Measurements from ENCODE around the gene MIER3. TPM values are rescaled to one million over a fixed set of nuclear protein-coding genes. Genes with fewer than 3 reads are reported as not detected.
"Not testable (repeated sequence)": the region's sequence is repeated elsewhere in the genome, so short reads cannot be mapped to it uniquely, and the experiment has no call there.

MIER3 gene
- total RNA-seq = 24.3 and 26.1 TPM in 2 replicates

DNA sequence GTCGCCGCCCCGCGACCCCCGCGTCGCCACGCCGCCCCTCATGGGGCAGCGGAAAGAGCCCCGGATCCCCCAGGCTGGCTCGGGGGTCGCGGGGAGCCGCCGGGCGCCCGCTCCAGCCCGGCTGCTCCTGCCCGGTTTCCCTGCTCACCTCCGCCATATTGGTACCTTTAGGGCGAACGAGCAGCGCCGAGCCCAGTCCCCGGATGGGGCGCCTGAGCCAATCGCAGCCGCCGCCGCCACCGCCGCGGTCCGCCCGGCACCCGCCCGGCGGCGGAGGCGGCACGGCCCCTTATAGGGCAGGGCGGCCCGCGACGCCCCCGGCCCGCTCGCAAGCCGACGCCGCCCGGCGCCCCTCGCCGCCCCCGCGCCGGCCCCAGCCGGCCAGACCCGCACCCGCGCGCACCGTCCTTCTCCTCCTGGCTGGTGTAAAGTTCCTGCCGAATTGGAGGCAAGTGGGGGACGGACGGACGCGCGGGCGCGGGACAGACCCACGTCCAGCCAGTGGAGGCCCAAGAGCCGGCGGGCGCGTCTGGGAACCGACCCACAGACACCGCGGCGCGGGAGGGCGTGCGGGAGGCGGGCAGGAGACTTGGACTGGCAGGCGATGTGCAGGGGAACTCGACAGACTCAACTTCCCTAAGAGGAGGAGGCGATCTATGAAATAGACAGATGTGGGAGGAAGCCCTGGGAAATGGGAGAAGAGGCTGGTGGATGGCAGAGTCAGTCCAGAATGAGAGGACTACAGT, at the start of gene MIER3:
TSS of gene MIER3 (minus strand) at position 178 of the 746 bp plus-strand sequence. CDS start at position 157, 21 bp downstream.
- intact Hi-C loops (cut with micrococcal nuclease) = loop anchor here (1.0 to 10.0 kb wide), 4 partner anchors 42 to 957 kb away; partner anchors contain the start of gene IL6ST

DNA sequence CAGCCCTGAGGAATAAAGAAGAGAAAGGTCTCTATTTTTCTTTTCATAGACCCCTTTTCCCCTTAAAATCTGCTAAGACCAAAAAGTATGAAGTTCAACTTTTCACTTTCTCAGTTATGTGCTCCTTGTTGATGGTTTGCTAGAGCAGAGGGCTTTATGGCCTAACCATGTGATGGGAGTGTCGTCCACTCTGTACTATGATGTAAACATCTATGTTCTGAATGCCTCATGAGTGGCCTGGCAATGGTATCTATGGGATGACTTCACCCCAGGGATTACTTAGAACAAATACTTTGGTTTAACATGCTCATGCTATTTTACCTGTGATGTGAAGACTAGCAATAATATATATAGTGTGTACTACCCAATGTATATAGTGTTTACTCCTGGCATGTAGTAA, 43.7 kb upstream of the MIER3 start:
- intact Hi-C loops (cut with micrococcal nuclease) = no loop called here

GRCh38 chr5:56993241-56993640, 41.3 kb upstream of the MIER3 start:
- intact Hi-C loops (cut with micrococcal nuclease) = no loop called here

- intact Hi-C loops (cut with micrococcal nuclease) = no loop called here
These were observed 37.8 kb upstream of the MIER3 start for GRCh38 chr5:56989676-56990075.

GRCh38 chr5:56988490-56988889, 36.6 kb upstream of the MIER3 start:
- intact Hi-C loops (cut with micrococcal nuclease) = no loop called here

DNA sequence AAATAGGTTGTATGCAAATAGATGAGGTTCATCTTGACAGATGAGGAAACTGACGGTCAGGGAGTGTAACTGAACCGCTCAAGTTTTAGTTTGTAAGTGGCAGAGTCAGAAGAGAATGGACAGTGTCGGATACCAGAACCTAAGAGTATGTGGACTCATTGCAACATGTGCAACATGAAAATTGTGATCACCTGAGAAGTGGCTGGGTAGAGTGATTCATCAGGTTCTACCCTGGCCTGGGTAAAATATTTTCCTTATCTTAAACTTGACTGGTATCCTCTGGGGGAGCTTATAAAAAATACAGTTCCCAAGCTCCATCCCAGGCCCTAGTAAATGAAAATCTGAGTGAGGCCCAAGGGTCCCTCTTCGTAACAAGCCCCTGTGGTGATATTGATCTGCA, 35.2 kb upstream of the MIER3 start:
- intact Hi-C loops (cut with micrococcal nuclease) = no loop called here

DNA sequence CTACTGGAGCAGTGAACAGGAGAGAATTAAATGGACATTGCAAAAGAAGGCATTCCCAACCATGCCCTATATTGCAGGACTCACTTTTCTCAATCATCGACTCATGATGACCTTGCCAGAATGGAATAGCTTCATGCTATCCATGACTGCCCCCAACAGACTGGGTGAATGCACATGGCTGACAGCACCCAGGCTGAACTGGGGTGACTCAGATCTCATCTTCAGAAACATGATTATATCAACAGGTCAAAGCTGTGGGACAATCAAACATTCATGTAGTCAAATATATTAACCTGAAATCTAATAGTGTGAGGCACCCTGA, 34.7 kb upstream of the MIER3 start:
- intact Hi-C loops (cut with micrococcal nuclease) = no loop called here

- intact Hi-C loops (cut with micrococcal nuclease) = no loop called here
These were observed 34.2 kb upstream of the MIER3 start for GRCh38 chr5:56985936-56986625.

- intact Hi-C loops (cut with micrococcal nuclease) = no loop called here
These were observed 32.5 kb upstream of the MIER3 start for GRCh38 chr5:56984445-56984844.

DNA sequence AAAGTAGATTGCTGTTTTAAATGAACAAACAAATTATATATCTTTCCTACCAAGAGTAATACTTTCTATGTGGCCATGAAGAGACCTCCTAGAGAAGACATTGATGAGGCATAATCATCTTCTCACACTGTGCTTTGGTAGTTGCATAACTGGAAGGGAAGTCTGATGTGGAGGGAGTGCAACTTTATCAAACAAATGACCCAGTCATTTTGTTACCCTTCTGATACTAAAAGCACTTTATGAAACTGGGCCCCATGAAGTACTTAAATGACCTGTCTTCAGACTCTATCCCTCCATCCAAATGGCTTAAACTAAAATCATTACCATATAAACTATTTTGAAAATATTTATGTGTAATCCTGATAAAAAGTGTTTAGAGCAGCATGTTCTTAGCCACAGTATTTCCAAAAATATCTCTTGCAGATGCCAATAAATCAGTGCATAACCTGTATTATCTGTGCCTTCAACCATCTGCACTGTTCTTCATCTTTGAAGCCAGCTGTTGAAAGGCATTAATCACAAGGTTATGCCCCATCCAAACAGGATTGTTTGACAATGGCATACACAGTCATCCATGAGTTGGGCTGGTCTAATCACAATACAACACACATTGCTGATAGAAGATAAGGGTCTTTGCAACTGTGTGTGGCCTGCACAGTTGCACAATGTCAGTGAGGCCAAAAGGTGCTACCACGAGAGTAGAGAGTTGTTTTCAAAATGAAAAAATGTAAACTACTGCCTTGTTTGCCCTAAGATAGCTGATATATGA, 31.9 kb upstream of the MIER3 start:
- intact Hi-C loops (cut with micrococcal nuclease) = no loop called here

DNA sequence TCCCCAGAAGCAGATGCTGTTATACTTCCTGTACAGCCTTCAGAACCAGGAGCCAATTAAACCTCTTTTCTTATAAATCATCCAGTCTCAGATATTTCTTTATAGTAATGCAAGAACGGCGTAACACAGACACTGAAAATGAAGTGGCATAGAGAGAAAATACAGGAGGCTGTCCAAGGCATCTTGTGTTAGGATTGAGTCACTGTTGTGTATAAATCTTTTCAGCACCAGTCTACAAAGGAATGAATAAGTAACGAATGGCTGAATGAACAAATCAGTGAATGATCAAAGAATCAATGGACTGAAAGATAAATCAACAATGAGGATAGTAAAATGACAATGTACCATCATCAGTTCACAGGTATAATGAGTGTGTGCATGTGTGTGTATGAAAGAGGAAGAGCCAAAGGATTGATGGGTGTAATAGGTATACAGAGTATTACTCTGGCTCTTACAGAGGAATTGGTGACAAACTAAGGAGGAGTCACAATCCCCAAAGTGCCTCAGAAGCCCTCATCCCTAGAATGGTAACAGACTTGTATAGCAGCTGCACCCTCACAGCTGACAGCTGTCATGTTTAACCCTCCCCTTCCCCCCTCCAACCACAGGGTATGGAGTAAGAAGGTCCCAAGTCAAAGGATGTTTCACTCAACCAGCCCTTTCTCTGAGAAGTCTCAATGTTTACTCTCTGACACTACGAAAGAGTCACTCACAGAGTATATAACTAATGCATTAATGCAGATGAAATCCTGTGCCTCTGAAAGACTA, 29.8 kb upstream of the MIER3 start:
- intact Hi-C loops (cut with micrococcal nuclease) = no loop called here

DNA sequence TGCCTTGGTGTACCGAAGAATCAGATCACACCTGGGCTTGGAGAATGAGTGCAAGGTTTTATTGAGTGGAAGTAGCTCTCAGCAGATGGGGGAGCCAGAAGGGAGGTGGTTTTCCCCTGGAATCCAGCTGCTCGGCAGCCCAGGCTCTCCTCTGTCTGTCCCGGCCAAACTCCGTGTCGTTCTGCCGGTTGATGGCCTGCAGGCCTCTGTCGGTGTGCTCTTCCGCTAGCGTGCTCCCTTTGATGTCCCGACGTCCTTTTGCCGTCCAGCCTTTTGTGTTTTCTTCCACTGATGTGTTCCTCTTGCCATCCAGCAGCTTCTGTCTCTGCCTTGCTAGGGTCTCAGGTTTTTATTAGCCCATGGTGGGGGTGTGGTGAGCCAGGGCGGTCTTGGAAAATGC, 28.0 kb upstream of the MIER3 start:
- intact Hi-C loops (cut with micrococcal nuclease) = no loop called here

DNA sequence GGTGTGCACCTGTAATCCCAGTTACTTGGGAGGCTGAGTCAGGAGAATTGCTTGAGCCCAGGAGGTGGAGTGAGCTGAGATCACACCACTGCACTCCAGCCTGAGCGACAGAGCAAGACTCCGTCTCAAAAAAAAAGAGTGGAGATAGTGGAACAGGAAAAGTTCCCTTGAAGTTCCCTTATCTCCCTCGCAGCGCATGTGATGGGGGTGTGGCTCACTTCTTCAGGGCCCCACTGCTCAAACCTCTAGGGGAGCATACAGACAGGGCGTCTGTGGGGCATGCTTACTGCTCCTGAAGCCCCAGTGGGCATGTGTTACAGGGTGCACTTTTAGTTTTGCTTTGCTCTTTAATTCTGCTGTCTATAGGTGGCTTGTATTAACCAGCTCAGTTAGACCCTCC, 27.6 kb upstream of the MIER3 start:
- intact Hi-C loops (cut with micrococcal nuclease) = not testable (repeated sequence)

DNA sequence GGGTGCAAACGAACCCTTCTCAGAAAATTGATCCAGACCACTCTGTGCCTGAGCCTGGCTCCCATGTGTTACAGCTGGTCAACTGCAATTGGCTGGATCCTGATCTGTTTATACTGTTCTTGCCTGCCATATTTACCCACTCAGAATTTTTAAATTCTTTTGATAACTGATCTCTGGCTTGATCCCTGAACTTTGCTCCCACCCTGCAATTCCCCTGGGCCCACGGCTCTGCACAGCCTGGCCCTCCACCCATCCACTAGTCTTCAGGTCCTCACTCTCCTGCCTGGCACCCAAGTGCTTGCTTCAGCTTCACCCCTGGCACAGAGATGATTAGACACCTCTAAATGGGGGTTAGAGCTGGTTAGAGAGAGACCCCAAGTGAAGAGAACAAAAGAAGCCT, 25.9 kb upstream of the MIER3 start:
- intact Hi-C loops (cut with micrococcal nuclease) = no loop called here

DNA sequence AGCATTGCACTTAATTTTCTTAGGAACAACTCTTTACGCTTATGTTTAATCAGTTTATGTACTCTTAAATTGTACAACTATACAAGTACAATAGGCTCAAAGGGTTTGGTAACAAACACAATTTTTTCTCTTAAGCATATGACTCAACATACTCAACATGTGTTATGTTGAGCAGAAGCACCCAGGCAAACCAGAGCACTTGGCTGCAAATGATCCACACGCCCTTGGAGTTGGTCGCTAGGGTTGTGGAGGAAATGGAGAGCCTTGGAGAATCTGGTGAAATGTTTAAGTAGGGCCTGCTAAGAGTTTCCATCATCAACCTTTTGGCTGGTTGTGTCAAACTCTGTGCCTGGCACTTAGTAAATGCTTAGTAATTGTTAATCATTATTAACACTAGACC, 25.1 kb upstream of the MIER3 start:
- intact Hi-C loops (cut with micrococcal nuclease) = no loop called here

DNA sequence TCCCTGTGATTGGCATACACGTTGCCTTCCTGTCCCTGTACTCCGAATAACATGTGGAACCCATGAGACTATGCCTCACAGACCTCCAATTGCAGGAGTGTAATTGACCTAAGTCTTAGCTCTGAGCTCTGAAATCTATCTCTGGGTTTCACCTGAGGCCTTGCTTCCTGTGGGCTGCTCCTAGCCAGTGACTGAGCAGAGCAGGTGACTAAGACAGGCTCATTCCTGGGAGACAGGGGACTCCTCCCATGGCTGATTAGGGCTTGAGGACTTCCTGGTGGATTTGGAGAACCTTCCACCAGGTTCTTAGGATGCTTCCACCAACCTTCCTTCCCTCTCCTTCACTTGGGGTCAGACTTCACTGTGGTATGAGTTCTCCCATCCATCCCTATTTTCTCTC, 22.3 kb upstream of the MIER3 start:
- intact Hi-C loops (cut with micrococcal nuclease) = no loop called here

DNA sequence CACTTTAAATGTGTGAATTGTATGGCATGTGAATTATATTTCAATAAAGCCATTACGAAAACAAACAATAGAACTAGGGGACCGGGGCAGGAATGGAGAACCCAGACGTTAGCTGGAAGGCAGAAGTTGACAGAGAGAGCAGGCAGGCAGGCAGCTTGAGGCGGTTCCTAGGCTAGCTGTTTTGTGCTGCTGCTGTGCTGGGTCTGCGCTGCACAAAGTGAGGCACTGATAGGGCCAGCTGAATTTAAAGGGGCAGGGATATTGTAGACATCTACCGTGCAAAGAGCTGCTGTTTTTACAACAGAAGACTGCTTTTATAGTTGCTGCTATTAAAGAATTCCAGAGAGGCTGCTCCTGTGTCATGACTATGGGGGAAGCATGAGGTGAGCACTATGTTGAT, 21.6 kb upstream of the MIER3 start:
- intact Hi-C loops (cut with micrococcal nuclease) = no loop called here

DNA sequence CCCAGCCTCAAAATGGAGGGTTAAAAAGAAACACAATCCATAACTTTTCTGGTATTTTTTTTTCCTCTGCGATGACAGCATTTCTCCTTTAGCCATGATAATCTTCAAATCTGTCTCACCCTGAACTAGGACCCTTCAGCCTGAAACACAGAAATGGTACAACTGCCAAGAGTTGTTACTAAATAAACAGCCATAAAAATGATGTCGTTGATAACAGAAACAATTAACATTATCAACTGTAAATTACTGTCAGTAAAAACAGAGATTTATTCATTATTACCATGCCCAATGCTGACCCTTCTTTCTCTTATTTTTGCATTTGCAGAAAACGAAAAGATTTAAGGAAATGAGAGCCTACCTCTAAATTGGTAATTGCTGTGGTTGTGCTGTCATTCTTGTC, 19.4 kb upstream of the MIER3 start:
- intact Hi-C loops (cut with micrococcal nuclease) = no loop called here

DNA sequence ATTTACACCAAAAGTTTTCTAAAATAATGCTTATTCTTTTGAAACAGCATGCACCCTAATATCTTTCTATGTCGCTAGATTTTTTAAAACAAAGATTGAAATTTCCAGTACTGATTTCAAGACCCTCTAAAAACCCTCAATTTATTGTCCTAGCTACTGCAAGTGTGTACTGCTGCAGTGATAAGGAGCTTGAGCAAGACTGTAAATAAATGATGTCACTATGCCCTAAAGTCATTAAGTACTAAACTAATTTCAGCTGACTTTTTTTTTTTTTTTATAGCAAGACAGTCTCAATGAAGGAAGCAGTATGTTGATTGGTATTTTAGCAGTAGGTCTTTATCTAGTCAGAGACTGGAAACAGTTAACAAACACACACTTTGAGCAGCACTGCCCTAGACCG, 12.2 kb upstream of the MIER3 start:
- intact Hi-C loops (cut with micrococcal nuclease) = no loop called here

DNA sequence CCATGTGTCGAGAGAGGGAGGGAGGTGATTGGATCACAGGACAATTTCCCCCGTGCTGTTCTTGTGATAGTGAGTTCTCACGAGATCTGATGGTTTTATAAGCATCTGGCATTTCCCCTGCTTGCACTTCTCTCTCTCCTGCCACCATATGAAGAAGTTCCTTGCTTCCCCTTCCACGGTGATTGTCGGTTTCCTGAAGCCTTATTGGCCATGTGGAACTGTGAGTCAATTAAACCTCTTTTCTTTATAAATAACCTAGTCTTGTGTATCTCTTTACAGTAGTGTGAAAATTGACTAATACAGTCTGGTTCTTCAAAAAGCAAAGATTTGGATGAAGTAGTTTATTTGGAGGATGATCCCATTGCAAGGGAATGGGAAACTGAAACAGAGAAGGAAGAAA, 11.3 kb upstream of the MIER3 start:
- intact Hi-C loops (cut with micrococcal nuclease) = no loop called here

DNA sequence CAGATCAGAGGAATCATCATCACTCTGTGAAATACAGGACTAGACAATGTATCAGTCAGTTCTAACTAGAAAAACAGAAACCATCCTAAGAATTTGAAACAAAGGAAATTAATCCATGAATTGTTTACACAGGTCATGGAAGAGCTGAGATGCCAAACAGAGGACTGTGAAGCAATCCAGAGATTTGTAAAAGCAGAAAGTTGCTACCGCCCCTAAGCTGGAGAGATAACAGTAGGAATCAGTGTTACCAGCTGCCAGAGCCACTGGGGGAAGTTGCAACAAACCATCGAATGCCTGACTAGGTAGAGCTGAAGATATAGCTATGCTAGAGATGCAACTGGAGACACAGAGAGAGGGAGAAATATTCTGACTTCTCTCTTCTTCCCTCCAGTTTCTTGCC, 10.4 kb upstream of the MIER3 start:
- intact Hi-C loops (cut with micrococcal nuclease) = no loop called here

GRCh38 chr5:56961746-56962145, 9.8 kb upstream of the MIER3 start:
- intact Hi-C loops (cut with micrococcal nuclease) = no loop called here

Measured in T-helper 2 cell treated with Interferon-gamma antibody and Interleukin-4, amounts not matched to agents 100 ng/mL and 5 ng/mL, for 36 hours (primary cell).